OCI-LY3 (cell line): ENCODE results near the gene SRC.
A peak's percentile ranks its signal among the peaks of the same experiment; 100 is the strongest.

Source experiments
- H2AFZ ChIP-seq: fragments of 200-600, 300-600 bp; shearing (Covaris generic); 2 replicates; pipeline ENCODE4 v1.6.0; 2014; ENCODE audit warnings: antibody characterized with exemption, low read depth, low read length
- H3K27ac ChIP-seq: fragments of 200-600, 300-600 bp; sonication (generic); 2 replicates; pipeline ENCODE4 v1.5.1; 2014; ENCODE audit warnings: mild to moderate bottlenecking, low read length, moderate library complexity, mixed read lengths
- H3K27me3 ChIP-seq: fragments of 200-600, 300-600 bp; sonication (generic); 2 replicates; pipeline ENCODE4 v1.6.1; 2014; ENCODE audit warnings: low read depth, low read length, mixed read lengths
- H3K36me3 ChIP-seq: fragments of 200-600, 300-600 bp; sonication (generic); replicated peaks from 2 replicates; pipeline ENCODE3; 2014; ENCODE audit warnings: low read depth, low read length, mixed read lengths
- H3K4me1 ChIP-seq: fragments of 300-600, 200-600 bp; sonication (generic); 2 replicates; pipeline ENCODE4 v1.6.1; 2014; ENCODE audit warnings: low read length, mixed read lengths
- H3K4me2 ChIP-seq: fragments of 200-600, 300-600 bp; sonication (generic); 2 replicates; pipeline ENCODE4 v1.6.1; 2014; ENCODE audit warnings: low read length, mixed read lengths
- H3K4me3 ChIP-seq: fragments of 300-600, 200-600 bp; sonication (generic); 2 replicates; pipeline ENCODE4 v1.5.1; 2014; ENCODE audit warnings: antibody characterized with exemption, mild to moderate bottlenecking, low read length, moderate library complexity
- H3K79me2 ChIP-seq: fragments of 300-600, 200-600 bp; shearing (Covaris generic); 2 replicates; pipeline ENCODE4 v1.6.1; 2014; ENCODE audit warnings: mild to moderate bottlenecking, low read length, mixed read lengths
- H3K9ac ChIP-seq: fragments of 300-600, 200-600 bp; shearing (Covaris generic); 2 replicates; pipeline ENCODE4 v1.6.0; 2014; ENCODE audit warnings: mild to moderate bottlenecking, low read length, moderate library complexity
- H3K9me3 ChIP-seq: fragments of 200-600, 300-600 bp; shearing (Covaris generic); 2 replicates; pipeline ENCODE4 v1.6.1; 2014; ENCODE audit warnings: low read length, mixed read lengths; ENCODE audit not compliant: insufficient read depth
- H4K20me1 ChIP-seq: fragments of 200-600, 300-600 bp; sonication (generic); 2 replicates; pipeline ENCODE4 v1.6.1; 2016; ENCODE audit warnings: low read length, mixed read lengths; ENCODE audit not compliant: insufficient read depth
- EZH2phosphoT487 ChIP-seq: fragments of 200-600 bp; shearing (Covaris generic); IDR thresholded peaks from 2 replicates; pipeline ENCODE4 v1.6.1; 2018; ENCODE audit warnings: antibody characterized with exemption, mixed run types, low read depth
- TF ChIP-seq, protein P1 (sequence below): fragments of 200-600, 300-600 bp; sonication (generic); IDR thresholded peaks from 2 replicates; pipeline ENCODE4 v1.5.1; 2014; ENCODE audit warnings: antibody characterized with exemption, low read length, low read depth

Gene SRC

DNA sequence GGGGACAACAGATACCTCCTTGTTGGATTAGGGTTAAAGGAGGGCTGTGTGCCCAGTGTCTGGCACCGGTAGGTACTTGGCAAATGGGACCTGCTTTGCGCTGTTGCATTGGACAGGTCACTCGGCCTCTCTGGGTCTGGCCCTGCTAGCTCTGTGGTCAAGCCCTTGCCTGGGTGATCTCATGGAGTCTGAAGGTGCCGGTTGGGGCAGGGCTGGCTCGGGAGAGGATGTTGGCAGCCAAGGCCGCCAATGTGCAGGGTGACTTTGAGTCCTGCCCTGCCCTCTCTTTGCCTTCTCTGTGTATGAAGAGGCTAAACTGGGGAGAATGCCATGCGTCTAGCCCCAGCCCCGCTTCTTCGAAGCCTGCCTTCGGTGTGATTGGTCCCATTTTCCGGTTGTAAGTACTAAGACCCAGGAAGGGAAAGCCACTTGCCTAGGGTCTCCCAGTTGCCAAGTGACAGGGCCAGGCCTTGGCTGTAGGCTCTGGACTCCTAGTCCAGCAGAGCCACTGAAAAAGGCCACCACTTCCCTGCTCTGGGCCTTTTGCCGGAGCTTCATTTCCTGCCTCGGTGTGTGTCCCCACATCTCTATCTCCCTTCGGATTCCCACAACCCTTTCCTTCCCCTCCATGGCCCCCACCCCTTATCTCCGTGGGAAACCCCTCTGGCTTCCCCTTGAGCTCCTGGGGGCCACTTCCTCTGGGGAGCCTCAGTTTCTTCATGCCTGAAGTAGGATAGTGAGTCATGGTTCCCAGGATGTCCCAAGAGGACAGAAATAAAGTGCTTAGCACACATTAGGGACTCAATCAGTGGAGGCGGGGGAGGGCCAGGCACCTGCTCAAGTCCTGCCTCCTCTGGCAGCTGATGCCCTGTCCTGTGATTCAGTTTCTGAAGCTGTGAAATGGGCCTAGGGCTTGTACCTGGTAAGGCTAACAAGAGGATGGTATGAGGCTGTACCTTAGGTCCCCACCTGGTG lies 3.9 kb downstream of the SRC start:
- peak overlapping the region; percentile 31 for H3K9ac ChIP-seq

DNA sequence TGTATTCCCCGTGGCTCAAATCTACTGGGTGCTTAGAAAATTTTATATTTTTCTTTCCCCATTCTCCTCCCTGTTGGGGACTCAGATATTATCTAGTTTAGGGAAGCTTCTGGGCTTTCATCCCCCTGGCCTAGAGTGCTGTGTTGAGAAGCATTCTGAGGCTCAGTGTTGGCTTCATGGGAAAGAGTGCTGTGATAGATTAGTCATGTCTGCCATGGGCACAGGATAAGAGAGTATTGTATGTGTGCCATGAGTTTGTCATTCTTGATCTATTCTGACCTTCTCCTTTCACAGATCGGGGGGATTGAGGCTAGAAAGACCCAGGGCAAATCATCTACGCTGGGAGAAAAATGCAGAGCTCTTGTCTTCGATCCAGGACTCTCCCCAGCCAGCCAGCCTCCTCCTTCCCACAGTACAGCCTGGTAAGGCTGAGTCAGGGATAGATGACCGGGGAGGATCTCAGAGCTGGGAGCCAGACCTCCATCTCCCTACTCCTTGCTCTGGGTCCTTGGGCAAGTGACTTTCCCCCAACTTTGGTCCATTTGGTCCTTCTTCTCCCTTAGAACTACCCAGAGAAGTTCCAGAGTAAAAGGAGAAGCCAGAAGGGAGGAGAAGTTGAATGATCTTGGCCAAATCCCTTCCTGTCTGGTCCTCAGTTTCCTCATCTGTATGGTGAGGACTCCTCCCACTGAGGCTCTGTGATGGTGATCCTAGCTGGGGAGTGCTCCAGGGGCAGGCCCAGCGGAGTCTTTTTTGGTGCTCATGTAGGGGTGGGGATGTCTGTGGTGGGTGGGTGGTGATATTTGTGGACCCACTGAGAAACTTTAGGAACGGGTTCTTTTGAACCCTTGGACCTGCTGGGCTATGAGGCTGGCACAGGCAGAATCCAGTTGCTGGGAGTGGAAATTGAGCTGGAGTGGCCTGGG lies 5.0 kb downstream of the SRC start:
- Histone ChIP-seq H3K27ac (peak overlapping the region; percentile 86), H3K4me3 (peak overlapping the region; percentile 38), H3K4me1 (peaks cover 46% of the 10 kb centered on the region), H3K36me3 (peaks cover 86% of the 10 kb centered on the region), H3K27me3 (no peaks in the 10 kb centered on the region), H3K9me3 (no peaks in the 10 kb centered on the region), H3K79me2 (peaks cover 100% of the 10 kb centered on the region), H3K9ac (peak overlapping the region; percentile 31), H2AFZ (no peak overlapping the region), H4K20me1 (peaks cover 90% of the 10 kb centered on the region), H3K4me2 (peak overlapping the region; percentile 98)
- TF ChIP-seq EZH2phosphoT487 = no peak
- TF ChIP-seq, protein P1, sequence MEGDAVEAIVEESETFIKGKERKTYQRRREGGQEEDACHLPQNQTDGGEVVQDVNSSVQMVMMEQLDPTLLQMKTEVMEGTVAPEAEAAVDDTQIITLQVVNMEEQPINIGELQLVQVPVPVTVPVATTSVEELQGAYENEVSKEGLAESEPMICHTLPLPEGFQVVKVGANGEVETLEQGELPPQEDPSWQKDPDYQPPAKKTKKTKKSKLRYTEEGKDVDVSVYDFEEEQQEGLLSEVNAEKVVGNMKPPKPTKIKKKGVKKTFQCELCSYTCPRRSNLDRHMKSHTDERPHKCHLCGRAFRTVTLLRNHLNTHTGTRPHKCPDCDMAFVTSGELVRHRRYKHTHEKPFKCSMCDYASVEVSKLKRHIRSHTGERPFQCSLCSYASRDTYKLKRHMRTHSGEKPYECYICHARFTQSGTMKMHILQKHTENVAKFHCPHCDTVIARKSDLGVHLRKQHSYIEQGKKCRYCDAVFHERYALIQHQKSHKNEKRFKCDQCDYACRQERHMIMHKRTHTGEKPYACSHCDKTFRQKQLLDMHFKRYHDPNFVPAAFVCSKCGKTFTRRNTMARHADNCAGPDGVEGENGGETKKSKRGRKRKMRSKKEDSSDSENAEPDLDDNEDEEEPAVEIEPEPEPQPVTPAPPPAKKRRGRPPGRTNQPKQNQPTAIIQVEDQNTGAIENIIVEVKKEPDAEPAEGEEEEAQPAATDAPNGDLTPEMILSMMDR = no peak

More for the DNA sequence above, 3.9 kb downstream of the SRC start:
- Histone ChIP-seq H4K20me1 (peaks cover 79% of the 10 kb centered on the region), H3K79me2 (peaks cover 100% of the 10 kb centered on the region), H2AFZ (no peak overlapping the region), H3K4me1 (peaks cover 53% of the 10 kb centered on the region), H3K27ac (peak overlapping the region; percentile 86), H3K4me2 (peak overlapping the region; percentile 98), H3K4me3 (peak overlapping the region; percentile 38), H3K36me3 (peaks cover 78% of the 10 kb centered on the region), H3K9me3 (no peaks in the 10 kb centered on the region), H3K27me3 (no peaks in the 10 kb centered on the region)
- TF ChIP-seq EZH2phosphoT487 = no peak

DNA sequence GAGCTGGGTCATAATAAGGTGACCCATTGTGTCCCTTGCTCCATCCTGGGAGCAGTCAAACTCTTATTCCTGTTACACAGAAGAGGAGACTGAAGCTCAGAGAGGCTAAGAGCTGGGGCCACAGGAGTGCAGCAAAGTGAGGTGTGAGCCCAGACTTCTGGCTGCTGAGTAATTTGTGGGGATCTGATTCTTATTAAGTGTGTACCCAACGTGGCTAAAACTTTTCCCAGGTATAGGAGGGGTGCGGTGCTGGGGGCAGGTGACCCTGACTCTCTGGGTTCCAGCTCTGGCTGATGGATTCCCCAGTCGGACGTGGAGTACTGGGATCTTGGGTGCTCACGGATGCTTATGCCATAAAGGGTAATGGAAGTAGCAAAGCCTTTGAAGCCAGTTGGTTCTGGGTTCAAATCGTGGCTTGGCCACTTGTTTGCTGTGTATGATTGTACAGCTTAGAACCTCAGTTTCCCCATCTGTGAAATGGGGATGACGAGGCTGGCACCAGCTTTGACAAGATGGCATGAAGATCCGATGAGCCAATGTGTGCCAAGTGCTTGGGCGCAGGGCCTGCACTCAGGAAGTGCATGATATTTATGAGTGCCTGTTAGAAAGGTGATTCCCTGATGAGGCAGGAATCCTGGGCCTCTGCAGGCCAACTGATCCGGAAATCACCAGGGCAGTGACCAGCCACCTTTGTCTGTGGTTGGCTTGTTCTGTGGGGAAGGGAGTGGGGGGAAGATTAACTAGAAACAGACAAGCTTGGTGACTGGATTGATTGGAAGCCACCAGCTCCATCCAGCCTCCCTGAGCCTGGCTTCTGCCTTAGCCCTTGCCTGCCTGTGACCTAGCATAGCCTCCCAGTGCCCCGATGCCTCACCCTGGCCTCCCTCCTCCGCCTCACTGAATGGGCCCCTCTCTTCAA lies 6.0 kb downstream of the SRC start:
- no peak overlapping the region for H3K4me2 ChIP-seq
- H3K79me2 ChIP-seq = peaks cover 100% of the 10 kb centered on the region
- H2AFZ ChIP-seq = no peak overlapping the region
- no peak overlapping the region for H3K4me3 ChIP-seq
- H3K9ac ChIP-seq = no peak overlapping the region
- no peak overlapping the region for H3K27ac ChIP-seq
- H3K4me1 ChIP-seq = peaks cover 43% of the 10 kb centered on the region
- no peak for TF ChIP-seq EZH2phosphoT487
- TF ChIP-seq, protein P1 = no peak
- peaks cover 87% of the 10 kb centered on the region for H3K36me3 ChIP-seq
- peaks cover 100% of the 10 kb centered on the region for H4K20me1 ChIP-seq
- no peaks in the 10 kb centered on the region for H3K27me3 ChIP-seq
- no peaks in the 10 kb centered on the region for H3K9me3 ChIP-seq

DNA sequence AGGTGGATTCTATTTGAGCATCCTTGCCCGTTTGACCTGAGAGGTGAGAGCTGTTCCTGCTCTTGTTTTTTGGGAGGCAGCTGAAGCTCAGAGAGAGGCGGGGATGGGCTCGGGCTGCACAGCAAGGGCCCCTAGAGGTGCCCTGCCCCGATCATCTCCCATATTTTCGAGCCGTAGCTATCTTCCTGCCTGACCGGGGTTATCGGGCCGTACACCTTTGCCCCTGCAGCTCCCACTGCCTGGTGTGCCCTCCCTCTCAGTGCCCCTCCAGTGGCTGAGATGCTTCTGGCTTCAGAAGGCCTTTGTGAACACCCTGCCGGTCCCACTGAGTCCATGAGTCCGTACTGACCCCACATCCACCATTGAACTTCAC lies 6.7 kb downstream of the SRC start:
- no peaks in the 10 kb centered on the region for H3K27me3 ChIP-seq
- peaks cover 36% of the 10 kb centered on the region for H3K4me1 ChIP-seq
- no peak overlapping the region for H3K4me2 ChIP-seq
- H3K79me2 ChIP-seq = peaks cover 100% of the 10 kb centered on the region
- peaks cover 87% of the 10 kb centered on the region for H3K36me3 ChIP-seq
- H3K9ac ChIP-seq = no peak overlapping the region
- no peak overlapping the region for H2AFZ ChIP-seq
- H3K9me3 ChIP-seq = no peaks in the 10 kb centered on the region
- H3K4me3 ChIP-seq = no peak overlapping the region
- H4K20me1 ChIP-seq = peaks cover 100% of the 10 kb centered on the region
- H3K27ac ChIP-seq = no peak overlapping the region
- TF ChIP-seq, protein P1 = no peak
- TF ChIP-seq EZH2phosphoT487 = no peak
